SK-N-SH (cell line): ENCODE data around the gene CFAP20DC. TPM values are rescaled to one million over a fixed set of nuclear protein-coding genes. Genes with fewer than 3 reads are reported as not detected.

ENCODE experiments used
- CTCF ChIA-PET: fragments of 300-600, 350-600 bp; formaldehyde crosslinking; extraction: SDS; loops from one replicate; lab custom pipeline; 2021; lab: Yijun Ruan, JAX
- POLR2A ChIA-PET: fragments of 350-600 bp; sonication (Branson Sonifier 250); formaldehyde crosslinking; extraction: SDS; loops from one replicate; lab custom pipeline; 2020; ENCODE audit warnings: antibody characterized with exemption, inconsistent platforms; lab: Yijun Ruan, JAX
- DNase-seq: peaks from one replicate; pipeline ENCODE4 v3.0.0; 2012
- H2AFZ ChIP-seq: fragments of 200-600 bp; sonication (generic); 2 replicates; pipeline ENCODE4 v1.8.1; 2016; ENCODE audit warnings: antibody characterized with exemption, mild to moderate bottlenecking, low read depth
- H3F3A ChIP-seq: fragments of 200-600 bp; sonication (generic); replicated peaks from 2 replicates; pipeline ENCODE3; 2016; ENCODE audit warnings: antibody characterized with exemption, mild to moderate bottlenecking; ENCODE audit not compliant: insufficient read depth
- H3K27ac ChIP-seq, 2 experiments: fragments of 200-500 bp in 1 of 2; fragments of 200-600 bp in 1 of 2; sonication (Bioruptor generic) in 1 of 2; sonication (generic), shearing (Covaris generic) in 1 of 2; 2 replicates each; pipeline versions ENCODE4 v1.5.1 to v1.6.1; 2014 to 2016; ENCODE audit warnings: low read depth in 2 of 2, inconsistent platforms in 1 of 2, low read length in 1 of 2, mild to moderate bottlenecking in 1 of 2, mixed read lengths in 1 of 2
- H3K27me3 ChIP-seq: fragments of 200-600 bp; sonication (generic), shearing (Covaris generic); 2 replicates; pipeline ENCODE4 v1.6.1; 2016; ENCODE audit warnings: mixed run types; ENCODE audit not compliant: insufficient read depth
- H3K36me3 ChIP-seq, 2 experiments: fragments of 200-500 bp in 1 of 2; fragments of 200-600 bp in 1 of 2; sonication (Bioruptor generic) in 1 of 2; sonication (generic) in 1 of 2; replicated peaks in 1 of 2; 2 replicates each; pipeline versions ENCODE3 to v1.5.1; 2014 to 2016; ENCODE audit warnings: low read length in 1 of 2, mild to moderate bottlenecking in 1 of 2; ENCODE audit not compliant: insufficient read depth in 2 of 2, control insufficient read depth in 1 of 2
- H3K4me1 ChIP-seq, 2 experiments: fragments of 200-500 bp in 1 of 2; fragments of 200-600 bp in 1 of 2; sonication (Bioruptor generic) in 1 of 2; sonication (generic), shearing (Covaris generic) in 1 of 2; 2 replicates each; pipeline versions ENCODE4 v1.5.1 to v1.6.1; 2014 to 2016; ENCODE audit warnings: low read depth in 1 of 2, low read length in 1 of 2, mixed run types in 1 of 2; ENCODE audit not compliant: insufficient read depth in 2 of 2, control insufficient read depth in 1 of 2
- H3K4me2 ChIP-seq: fragments of 200-600 bp; sonication (generic), shearing (Covaris generic); 2 replicates; pipeline ENCODE4 v1.6.1; 2017; ENCODE audit warnings: mixed run types
- H3K4me3 ChIP-seq, 2 experiments: fragments of 200-500 bp in 1 of 2; fragments of 200-600 bp in 1 of 2; sonication (Bioruptor generic) in 1 of 2; sonication (generic), shearing (Covaris generic) in 1 of 2; 2 replicates each; pipeline versions ENCODE4 v1.5.1 to v1.8.1; 2014 to 2016; ENCODE audit warnings: low read depth in 2 of 2, inconsistent platforms in 1 of 2, low read length in 1 of 2, mild to moderate bottlenecking in 1 of 2, mixed read lengths in 1 of 2, moderate library complexity in 1 of 2
- H3K79me2 ChIP-seq: fragments of 200-600 bp; sonication (generic); 2 replicates; pipeline ENCODE4 v1.8.1; 2017; ENCODE audit warnings: mild to moderate bottlenecking; ENCODE audit not compliant: insufficient read depth
- H3K9ac ChIP-seq: fragments of 200-600 bp; sonication (generic); 2 replicates; pipeline ENCODE4 v1.6.1; 2017; ENCODE audit warnings: mixed run types
- H3K9me2 ChIP-seq: fragments of 200-600 bp; sonication (generic); 2 replicates; pipeline ENCODE4 v1.6.1; 2017; ENCODE audit warnings: mixed run types
- H3K9me3 ChIP-seq: fragments of 200-600 bp; sonication (generic); 2 replicates; pipeline ENCODE4 v1.6.1; 2017; ENCODE audit warnings: mixed run types, mild to moderate bottlenecking, moderate library complexity
- H4K20me1 ChIP-seq: fragments of 200-600 bp; sonication (generic); 2 replicates; pipeline ENCODE4 v1.6.1; 2017; ENCODE audit warnings: mild to moderate bottlenecking, mixed run types; ENCODE audit not compliant: insufficient read depth
- ELF1 ChIP-seq: IDR thresholded peaks from 2 replicates; pipeline ENCODE4 v1.4.0; 2012
- EP300 ChIP-seq, 2 experiments: IDR thresholded peaks; 2 replicates each; pipeline versions ENCODE4 v1.4.0 to v1.6.1; 2012; ENCODE audit warnings: borderline replicate concordance in 1 of 2, low read depth in 1 of 2, low read length in 1 of 2
- FOXJ3 ChIP-seq: sonication (generic); formaldehyde crosslinking; IDR thresholded peaks from 2 replicates; pipeline ENCODE4 v1.5.1; 2020; ENCODE audit warnings: mild to moderate bottlenecking, missing genetic modification reagents
- GABPA ChIP-seq: IDR thresholded peaks from 2 replicates; pipeline ENCODE4 v1.4.0; 2012; ENCODE audit warnings: low read depth, mild to moderate bottlenecking
- GATA2 ChIP-seq: sonication (generic); formaldehyde crosslinking; IDR thresholded peaks from 2 replicates; pipeline ENCODE4 v1.5.0; 2020; ENCODE audit warnings: mild to moderate bottlenecking, missing genetic modification reagents
- RAD21 ChIP-seq: IDR thresholded peaks from 2 replicates; pipeline ENCODE4 v1.6.1; 2012; ENCODE audit warnings: mild to moderate bottlenecking, low read length
- RXRA ChIP-seq: IDR thresholded peaks from 2 replicates; pipeline ENCODE4 v1.4.0; 2012; ENCODE audit warnings: low read depth, mild to moderate bottlenecking, borderline replicate concordance
- TAF1 ChIP-seq: IDR thresholded peaks from 2 replicates; pipeline ENCODE4 v1.6.1; 2012; ENCODE audit warnings: low read depth, mild to moderate bottlenecking, low read length, moderate library complexity, borderline replicate concordance
- YY1 ChIP-seq: IDR thresholded peaks from 2 replicates; pipeline ENCODE4 v1.4.0; 2012; ENCODE audit warnings: low read depth, mild to moderate bottlenecking
- WGBS: methylation state at CpG from one replicate; pipeline ENCODE4 v1.1.6; 2017; ENCODE audit warnings: low lambda C conversion rate; 5-methylcytosine and 5-hydroxymethylcytosine counted together
- polyA plus RNA-seq, 3 experiments: library from polyadenylated mRNA; depleted of rRNA; stranded (reverse); fragments of >200 nt; gene quantifications; 2 replicates each; pipeline ENCODE4 v1.2.3, GENCODE V29; 2012
- TF ChIP-seq, protein P1 (sequence below): IDR thresholded peaks from 2 replicates; pipeline ENCODE4 v1.4.0; 2012; ENCODE audit warnings: low read depth, borderline replicate concordance
- TF ChIP-seq, protein P2 (sequence below): fragments of 150-350 bp; IDR thresholded peaks from 2 replicates; pipeline ENCODE4 v1.6.1; 2016; ENCODE audit warnings: mild to moderate bottlenecking, low read depth, low read length

CFAP20DC gene
- polyA plus RNA-seq, 1 of the 3 experiments (the other 2 are of a cell fraction): 1.8 TPM

DNA sequence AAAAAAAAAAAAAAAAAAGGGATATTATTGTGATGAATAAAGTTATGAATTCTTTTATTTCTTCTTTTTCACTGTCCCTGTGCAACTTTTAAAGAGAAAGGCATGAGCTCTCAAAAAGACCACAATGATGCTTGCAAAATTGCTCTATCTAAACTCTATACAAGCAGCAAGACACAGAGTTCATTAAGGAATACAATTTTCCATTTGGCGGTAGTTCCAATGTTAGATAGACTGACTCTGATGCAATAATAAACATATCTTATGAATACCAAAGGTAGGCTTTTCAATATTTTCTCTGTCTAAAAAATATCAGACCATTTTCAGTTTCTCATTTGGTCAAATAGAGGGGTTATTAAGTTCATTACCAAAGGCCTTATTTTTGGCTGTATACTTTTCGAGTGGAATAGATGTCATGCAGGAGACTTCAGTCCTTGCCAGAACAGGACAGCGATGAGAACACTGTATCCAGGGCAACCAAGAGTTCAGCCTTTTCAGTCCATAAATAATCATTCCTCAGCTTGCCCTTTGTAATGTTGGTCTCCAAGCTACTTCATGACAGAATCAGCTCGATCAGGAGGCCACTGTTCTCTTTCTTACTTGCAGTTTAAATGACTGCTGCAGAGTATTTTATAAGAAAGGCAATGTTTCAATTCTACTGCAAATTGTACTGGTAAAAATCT is 220.4 kb downstream of the CFAP20DC start:
- Histone ChIP-seq H3F3A (no peaks in the 10 kb centered on the region), H4K20me1 (no peaks in the 10 kb centered on the region), H3K4me2 (no peak overlapping the region), H2AFZ (no peak overlapping the region), H3K27ac (no peak overlapping the region), H3K4me3 (no peak overlapping the region), H3K79me2 (no peaks in the 10 kb centered on the region), H3K4me1 (no peaks in the 10 kb centered on the region; a peak in 1 of 4 replicates), H3K36me3 (no peaks in the 10 kb centered on the region), H3K9me2 (no peaks in the 10 kb centered on the region), H3K9me3 (no peaks in the 10 kb centered on the region), H3K9ac (no peak overlapping the region), H3K27me3 (no peaks in the 10 kb centered on the region)
- no peak for DNase-seq
- ChIA-PET CTCF (no interaction called here), POLR2A (interaction anchor here (0.7 kb wide), 1 partner anchor 1283 kb away, joined by 4 read pairs; no protein-coding TSS in a partner anchor)
- WGBS: 81% methylated on average over 4 of the region's 4 CpGs
- TF ChIP-seq YY1 (no peak), TAF1 (no peak), RXRA (no peak)

DNA sequence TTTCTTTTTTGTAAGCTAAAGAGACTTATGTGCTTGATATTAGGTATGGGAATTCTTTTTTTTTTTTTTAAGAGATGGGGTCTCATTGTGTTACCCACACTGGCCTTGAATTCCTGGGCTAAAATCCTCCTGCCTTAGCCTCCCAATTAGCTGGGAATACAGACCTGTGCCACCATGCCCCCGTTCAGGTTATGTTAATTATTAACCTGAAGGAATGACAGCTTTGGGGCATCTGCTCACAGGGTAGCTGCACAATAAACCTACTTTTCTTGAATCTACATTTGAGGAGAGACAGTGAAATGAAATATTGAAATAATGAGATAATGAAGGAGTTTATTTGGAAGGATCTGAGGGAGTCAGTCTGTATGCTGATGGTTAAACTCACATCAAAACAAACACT is 225.0 kb downstream of the CFAP20DC start:
- TF ChIP-seq GATA2 (CRISPR knock-in tag) (no peak), FOXJ3 (no peak), RAD21 (no peak), GABPA (no peak), TAF1 (no peak), EP300 (IDR thresholded peaks at IDR 0.05; ENCODE audit: borderline replicate concordance in 1 of 2, low read depth in 1 of 2, low read length in 1 of 2) (no peak), ELF1 (no peak)
- TF ChIP-seq, protein P1, sequence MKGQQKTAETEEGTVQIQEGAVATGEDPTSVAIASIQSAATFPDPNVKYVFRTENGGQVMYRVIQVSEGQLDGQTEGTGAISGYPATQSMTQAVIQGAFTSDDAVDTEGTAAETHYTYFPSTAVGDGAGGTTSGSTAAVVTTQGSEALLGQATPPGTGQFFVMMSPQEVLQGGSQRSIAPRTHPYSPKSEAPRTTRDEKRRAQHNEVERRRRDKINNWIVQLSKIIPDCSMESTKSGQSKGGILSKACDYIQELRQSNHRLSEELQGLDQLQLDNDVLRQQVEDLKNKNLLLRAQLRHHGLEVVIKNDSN: no peak
- TF ChIP-seq, protein P2, sequence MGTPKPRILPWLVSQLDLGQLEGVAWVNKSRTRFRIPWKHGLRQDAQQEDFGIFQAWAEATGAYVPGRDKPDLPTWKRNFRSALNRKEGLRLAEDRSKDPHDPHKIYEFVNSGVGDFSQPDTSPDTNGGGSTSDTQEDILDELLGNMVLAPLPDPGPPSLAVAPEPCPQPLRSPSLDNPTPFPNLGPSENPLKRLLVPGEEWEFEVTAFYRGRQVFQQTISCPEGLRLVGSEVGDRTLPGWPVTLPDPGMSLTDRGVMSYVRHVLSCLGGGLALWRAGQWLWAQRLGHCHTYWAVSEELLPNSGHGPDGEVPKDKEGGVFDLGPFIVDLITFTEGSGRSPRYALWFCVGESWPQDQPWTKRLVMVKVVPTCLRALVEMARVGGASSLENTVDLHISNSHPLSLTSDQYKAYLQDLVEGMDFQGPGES: no peak
- TF ChIP-seq, all 33 proteins: peak for 0
- no peak overlapping the region for H2AFZ ChIP-seq
- H3K27me3 ChIP-seq: no peaks in the 10 kb centered on the region
- no peaks in the 10 kb centered on the region for H4K20me1 ChIP-seq
- no peak for DNase-seq
- H3K4me3 ChIP-seq: no peak overlapping the region
- no peak overlapping the region for H3K27ac ChIP-seq
- H3K9ac ChIP-seq: no peak overlapping the region
- H3K4me2 ChIP-seq: no peak overlapping the region
- ChIA-PET CTCF (interaction anchor here (0.6 to 1.9 kb wide), 46 partner anchors 8 to 1033 kb away, joined by 3 to 21 read pairs (median 4); no protein-coding TSS in a partner anchor), POLR2A (interaction anchor here (0.6 kb wide), 1 partner anchor 264 kb away, joined by 3 read pairs; no protein-coding TSS in a partner anchor)
- no peaks in the 10 kb centered on the region; a peak in 1 of 4 replicates for H3K4me1 ChIP-seq
- WGBS: 85% methylated on average over 1 of the region's 1 CpG
- no peaks in the 10 kb centered on the region for H3K9me2 ChIP-seq
- no peaks in the 10 kb centered on the region for H3K36me3 ChIP-seq
- H3F3A ChIP-seq: no peaks in the 10 kb centered on the region
- H3K79me2 ChIP-seq: no peaks in the 10 kb centered on the region
- H3K9me3 ChIP-seq: no peaks in the 10 kb centered on the region
